MM.1S (cell line): Measurements from ENCODE around the gene CYYR1.

ENCODE experiments used
- DNase-seq: peaks from one replicate; pipeline ENCODE4 v3.0.0-alpha.2; 2015
- H2AFZ ChIP-seq: fragments of 300-600 bp; sonication (generic); 2 replicates; pipeline ENCODE4 v1.6.0; 2016; ENCODE audit warnings: antibody characterized with exemption, low read length
- H3F3A ChIP-seq: fragments of 300-600 bp; sonication (generic); 2 replicates; pipeline ENCODE4 v1.6.1; 2016; ENCODE audit warnings: mild to moderate bottlenecking, antibody characterized with exemption, low read length, moderate library complexity, mixed read lengths; ENCODE audit not compliant: insufficient read depth
- H3K27ac ChIP-seq: fragments of 300-600 bp; sonication (generic); 2 replicates; pipeline ENCODE4 v1.5.1; 2016; ENCODE audit warnings: mild to moderate bottlenecking, low read length
- H3K27me3 ChIP-seq: fragments of 300-600 bp; sonication (generic); replicated peaks from 2 replicates; pipeline ENCODE4 v1.6.0; 2016; ENCODE audit warnings: low read length; ENCODE audit not compliant: insufficient read depth
- H3K36me3 ChIP-seq: fragments of 300-600 bp; sonication (generic); replicated peaks from 2 replicates; pipeline ENCODE4 v1.6.1; 2016; ENCODE audit warnings: mild to moderate bottlenecking, low read length, mixed read lengths; ENCODE audit not compliant: insufficient read depth
- H3K4me1 ChIP-seq: fragments of 300-600 bp; sonication (generic); 2 replicates; pipeline ENCODE4 v1.6.1; 2016; ENCODE audit warnings: low read length, mixed read lengths
- H3K4me2 ChIP-seq: fragments of 300-600 bp; sonication (generic); 2 replicates; pipeline ENCODE4 v1.6.0; 2016; ENCODE audit warnings: low read depth, low read length
- H3K4me3 ChIP-seq: fragments of 300-600 bp; sonication (generic); 2 replicates; pipeline ENCODE4 v1.5.1; 2016; ENCODE audit warnings: low read length, mixed read lengths
- H3K79me2 ChIP-seq: fragments of 300-600 bp; sonication (generic); 2 replicates; pipeline ENCODE4 v1.6.1; 2016; ENCODE audit warnings: mixed run types, low read length, mixed read lengths
- H3K9ac ChIP-seq: fragments of 300-600 bp; sonication (generic); 2 replicates; pipeline ENCODE4 v1.6.1; 2016; ENCODE audit warnings: low read length, mixed read lengths
- H3K9me2 ChIP-seq: fragments of 300-600 bp; sonication (generic); replicated peaks from 2 replicates; pipeline ENCODE4 v1.6.1; 2016; ENCODE audit warnings: mild to moderate bottlenecking, low read length, mixed read lengths; ENCODE audit not compliant: insufficient read depth
- H3K9me3 ChIP-seq: fragments of 300-600 bp; sonication (generic); replicated peaks from 2 replicates; pipeline ENCODE4 v1.6.1; 2016; ENCODE audit warnings: mild to moderate bottlenecking, low read length, mixed read lengths; ENCODE audit not compliant: insufficient read depth
- H4K20me1 ChIP-seq: fragments of 300-600 bp; sonication (generic); 2 replicates; pipeline ENCODE4 v1.6.1; 2016; ENCODE audit warnings: mild to moderate bottlenecking, low read length, moderate library complexity, mixed read lengths; ENCODE audit not compliant: insufficient read depth
- CTCF ChIP-seq: fragments of 300-600 bp; sonication (generic); IDR thresholded peaks from 2 replicates; pipeline ENCODE4 v1.5.1; 2016; ENCODE audit warnings: antibody characterized with exemption, low read length, mixed read lengths
- EZH2 ChIP-seq: fragments of 300-600 bp; sonication (generic); optimal IDR thresholded peaks from 2 replicates; pipeline ENCODE3; 2017; ENCODE audit warnings: low read depth, mild to moderate bottlenecking, antibody characterized with exemption, low read length, mixed read lengths
- EZH2phosphoT487 ChIP-seq: fragments of 300-600 bp; sonication (generic); IDR thresholded peaks from 2 replicates; pipeline ENCODE4 v1.6.1; 2018; ENCODE audit warnings: antibody characterized with exemption, low read length

CYYR1 gene

GRCh38 chr21:26451081-26451740, 121.9 kb downstream of the CYYR1 start:
- no peak for DNase-seq
- no peaks in the 10 kb centered on the region for H3K9me3 ChIP-seq

GRCh38 chr21:26449161-26449560, 123.9 kb downstream of the CYYR1 start:
- Histone ChIP-seq H3K9me2 (no peaks in the 10 kb centered on the region), H3F3A (no peaks in the 10 kb centered on the region), H3K9me3 (no peaks in the 10 kb centered on the region), H4K20me1 (no peaks in the 10 kb centered on the region), H2AFZ (no peak overlapping the region), H3K4me3 (no peak overlapping the region), H3K36me3 (no peaks in the 10 kb centered on the region), H3K79me2 (no peaks in the 10 kb centered on the region), H3K9ac (no peak overlapping the region), H3K27ac (no peak overlapping the region), H3K4me1 (no peaks in the 10 kb centered on the region), H3K27me3 (no peaks in the 10 kb centered on the region), H3K4me2 (no peak overlapping the region)
- TF ChIP-seq EZH2 (no peak), CTCF (no peak), EZH2phosphoT487 (no peak)
- no peak for DNase-seq

More at GRCh38 chr21:26451081-26451740, 121.9 kb downstream of the CYYR1 start:
- Histone ChIP-seq H3F3A (no peaks in the 10 kb centered on the region), H3K79me2 (no peaks in the 10 kb centered on the region), H3K9ac (no peak overlapping the region), H3K27me3 (no peaks in the 10 kb centered on the region), H3K36me3 (no peaks in the 10 kb centered on the region), H3K9me2 (no peaks in the 10 kb centered on the region), H3K27ac (no peak overlapping the region), H2AFZ (no peak overlapping the region), H3K4me3 (no peak overlapping the region), H3K4me2 (no peak overlapping the region), H3K4me1 (no peaks in the 10 kb centered on the region), H4K20me1 (no peaks in the 10 kb centered on the region)
- TF ChIP-seq EZH2 (no peak), EZH2phosphoT487 (no peak), CTCF (no peak)

GRCh38 chr21:26448751-26449150, 124.3 kb downstream of the CYYR1 start:
- Histone ChIP-seq H2AFZ (no peak overlapping the region), H3K36me3 (no peaks in the 10 kb centered on the region), H4K20me1 (no peaks in the 10 kb centered on the region), H3K4me3 (no peak overlapping the region), H3K27me3 (no peaks in the 10 kb centered on the region), H3K4me2 (no peak overlapping the region), H3K9ac (no peak overlapping the region), H3F3A (no peaks in the 10 kb centered on the region), H3K27ac (no peak overlapping the region), H3K9me2 (no peaks in the 10 kb centered on the region), H3K9me3 (no peaks in the 10 kb centered on the region), H3K4me1 (no peaks in the 10 kb centered on the region), H3K79me2 (no peaks in the 10 kb centered on the region)
- TF ChIP-seq EZH2phosphoT487 = no peak
- TF ChIP-seq EZH2 = no peak
- TF ChIP-seq CTCF = no peak
- DNase-seq = no peak
